ENCODE data around the gene ZNF23.

The ZNF23 gene

DNA sequence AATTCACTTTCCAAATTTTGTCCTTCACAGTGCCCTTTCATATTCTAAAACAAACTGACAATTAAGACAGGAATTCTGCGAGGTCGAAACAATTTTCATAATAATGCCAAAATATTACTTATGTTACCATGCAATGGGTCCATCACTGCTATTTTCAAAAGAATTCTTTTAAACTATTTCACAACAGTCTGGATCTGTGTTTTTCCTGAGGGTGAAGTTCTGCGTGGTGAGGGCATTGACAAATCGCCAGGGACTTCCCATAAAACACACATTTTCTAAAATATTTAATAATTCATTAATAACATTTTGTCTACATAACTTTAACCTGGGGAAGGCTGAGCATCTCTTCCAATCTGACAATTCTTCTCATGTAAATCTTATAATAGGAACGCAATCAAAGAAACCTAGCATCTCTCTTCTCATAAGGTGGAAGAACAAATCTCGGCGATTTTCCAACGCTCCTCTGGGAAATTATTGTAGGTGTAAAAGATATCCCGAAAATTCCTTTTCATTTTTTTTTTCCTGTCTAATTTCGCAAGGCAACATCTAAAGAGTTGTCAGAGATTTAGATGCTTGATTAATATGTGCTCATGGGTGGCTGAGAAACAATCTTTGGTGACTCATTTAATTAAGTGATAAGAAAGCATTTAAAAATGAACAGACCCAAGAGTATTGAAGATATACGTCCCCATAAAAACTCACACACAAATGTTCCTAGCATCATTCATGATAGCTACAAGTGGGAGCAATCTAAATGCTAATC, 62.1 kb downstream of the ZNF23 start:
- no peak for DNase-seq (ENCODE audit: low read depth in 2 of 3, low spot score in 1 of 3)
